HG03039 (cell line): ENCODE measurements around the gene NRL.

ENCODE experiments used
- ATAC-seq: cut with Tn5 transposase; IDR thresholded peaks from one replicate; pipeline ENCODE4 v1.9.1; 2021; ENCODE audit warnings: mild to moderate bottlenecking, moderate library complexity; ENCODE audit not compliant: unreplicated experiment

The NRL gene

DNA sequence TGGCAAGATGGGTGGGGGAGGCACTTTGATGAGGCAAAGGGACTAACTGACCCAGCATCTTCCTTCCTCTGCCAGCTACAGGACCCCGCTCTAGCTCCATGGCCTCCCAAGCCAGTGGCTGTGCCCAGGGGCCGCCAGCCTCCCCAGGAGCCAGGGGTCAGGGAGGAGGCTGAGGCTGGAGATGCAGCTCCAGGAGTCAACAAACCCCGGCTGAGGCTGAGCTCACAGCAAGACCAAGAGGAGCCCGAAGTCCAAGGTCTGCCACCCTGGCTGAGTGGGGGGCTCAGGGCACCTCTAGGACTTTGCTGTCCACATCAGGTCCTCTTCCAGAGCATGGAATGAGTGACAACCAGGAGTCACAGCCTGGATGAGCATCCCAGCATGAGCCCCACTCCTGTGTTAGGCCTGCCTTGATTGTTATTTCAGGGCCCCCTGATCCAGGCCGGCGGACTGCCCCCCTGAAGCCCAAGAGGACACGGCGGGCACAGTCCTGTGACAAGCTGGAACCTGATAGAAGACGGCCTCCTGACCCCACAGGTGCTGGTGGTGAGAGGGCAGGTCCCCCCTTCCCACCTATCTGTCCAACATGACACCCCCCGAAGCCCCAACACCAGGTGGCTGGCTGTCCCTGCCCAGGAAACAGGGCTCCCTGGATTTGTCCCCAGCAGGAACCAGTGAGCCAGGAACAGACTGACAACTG lies 45.9 kb downstream of the NRL start:
- ATAC-seq: no peak

DNA sequence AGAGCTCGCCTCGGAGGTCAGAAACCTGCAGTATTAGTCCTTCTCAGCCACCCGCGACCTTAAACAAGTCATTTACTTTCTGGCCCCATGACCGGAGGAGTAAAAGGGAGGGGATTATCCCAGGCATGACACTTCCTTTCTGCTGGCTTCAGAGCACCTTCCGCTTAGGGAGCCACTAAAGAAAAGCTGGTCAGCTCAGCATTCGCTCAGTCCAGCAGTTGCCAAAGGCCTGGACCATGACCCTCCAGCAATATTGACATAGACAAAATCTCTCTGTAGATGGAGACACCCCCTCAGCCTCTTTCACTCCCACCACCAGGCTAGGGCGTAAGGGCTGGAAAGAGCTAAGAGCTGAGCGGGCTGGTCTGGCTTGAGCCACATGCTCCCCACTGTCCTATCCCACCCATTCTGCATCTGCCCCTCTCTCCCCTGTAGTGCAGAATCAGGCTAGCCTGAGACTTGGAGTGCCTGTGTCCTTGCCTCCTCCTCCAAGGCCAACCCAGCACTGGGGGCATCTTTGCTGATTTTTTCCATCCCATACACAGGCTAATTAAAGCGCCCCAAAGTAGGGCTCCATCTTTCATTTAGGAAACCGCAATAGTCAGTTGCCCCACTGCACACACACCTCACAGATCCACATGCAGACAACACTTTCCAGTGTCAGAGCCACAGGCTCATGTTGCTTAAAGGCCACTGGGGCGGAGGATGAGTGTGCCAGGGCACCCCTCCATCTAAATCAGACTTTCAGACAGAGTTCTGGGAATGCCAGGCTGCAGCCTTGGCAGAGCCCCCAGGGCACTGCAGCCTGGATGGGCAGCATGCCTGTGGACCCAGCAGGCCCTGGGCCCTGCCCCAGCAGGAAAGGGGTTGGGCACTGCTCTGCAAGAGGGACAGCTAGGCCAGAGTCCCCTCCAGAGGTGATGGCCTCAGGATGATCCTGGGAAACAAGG lies 47.3 kb downstream of the NRL start:
- ATAC-seq: no peak

DNA sequence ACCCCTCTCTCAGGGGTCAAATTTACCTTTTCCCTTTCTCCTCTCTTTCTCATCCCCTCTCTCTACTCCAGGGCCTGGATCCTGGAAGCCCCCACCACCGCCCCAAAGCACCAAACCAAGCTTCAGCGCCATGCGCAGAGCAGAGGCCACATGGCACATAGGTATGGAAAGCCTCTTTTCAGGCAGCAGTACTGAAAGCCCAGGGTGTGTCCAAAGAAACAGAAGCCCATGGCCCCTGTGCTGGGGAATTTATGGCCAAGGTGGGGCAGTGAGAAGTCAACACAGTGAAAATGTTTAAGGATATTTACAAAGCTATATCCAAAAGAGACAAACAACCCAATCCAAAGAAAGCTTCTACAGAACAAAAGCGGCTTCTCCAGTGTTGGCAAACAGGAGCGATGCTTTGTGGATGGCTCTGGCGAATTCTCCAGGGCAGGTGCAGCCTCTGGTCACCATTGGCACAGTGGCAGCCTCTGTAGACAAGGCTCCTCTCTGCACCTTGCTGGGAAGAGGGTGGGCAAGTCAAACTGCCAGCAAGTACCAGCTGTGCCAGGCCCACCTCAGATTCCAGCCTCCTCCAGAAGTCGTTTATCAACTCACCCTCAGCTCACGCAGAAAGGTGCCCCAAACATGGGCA lies 48.1 kb downstream of the NRL start:
- ATAC-seq: no peak

DNA sequence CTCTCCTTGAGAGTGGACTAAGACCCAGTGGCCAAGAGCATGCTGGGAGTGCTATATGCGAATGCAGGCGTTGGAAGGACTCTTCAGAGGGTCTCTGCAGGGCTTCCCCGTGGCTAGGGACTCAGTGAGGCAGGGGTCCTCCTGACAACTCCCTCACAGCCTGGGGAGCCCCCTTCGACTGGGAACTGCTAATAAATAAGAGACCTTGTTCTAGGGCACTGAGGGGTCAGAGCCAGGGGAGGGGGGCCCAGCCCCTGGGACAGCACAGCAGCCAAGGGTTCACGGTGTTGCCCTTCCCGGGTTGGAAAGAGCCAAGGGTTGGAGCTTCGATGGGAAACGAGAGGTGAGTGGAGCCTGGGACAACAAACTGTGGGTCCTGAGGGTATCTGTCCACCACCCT lies 49.3 kb downstream of the NRL start:
- no peak for ATAC-seq

DNA sequence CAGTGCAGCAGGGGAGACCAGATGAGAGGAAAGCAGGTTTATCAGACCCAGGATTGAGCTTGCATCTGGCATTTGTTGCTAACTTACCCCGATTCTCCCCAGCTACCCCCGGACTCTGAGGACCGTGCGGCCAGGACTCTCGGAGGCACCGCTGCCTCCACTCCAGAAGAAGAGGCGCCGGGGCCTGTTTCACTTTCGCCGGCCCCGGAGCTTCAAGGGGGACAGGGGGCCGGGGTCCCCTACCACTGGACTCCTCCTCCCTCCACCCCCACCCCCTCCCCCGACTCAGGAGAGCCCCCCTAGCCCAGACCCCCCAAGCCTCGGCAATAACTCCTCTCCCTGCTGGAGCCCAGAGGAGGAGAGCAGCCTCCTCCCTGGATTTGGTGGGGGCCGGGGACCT lies 49.9 kb downstream of the NRL start:
- no peak for ATAC-seq

DNA sequence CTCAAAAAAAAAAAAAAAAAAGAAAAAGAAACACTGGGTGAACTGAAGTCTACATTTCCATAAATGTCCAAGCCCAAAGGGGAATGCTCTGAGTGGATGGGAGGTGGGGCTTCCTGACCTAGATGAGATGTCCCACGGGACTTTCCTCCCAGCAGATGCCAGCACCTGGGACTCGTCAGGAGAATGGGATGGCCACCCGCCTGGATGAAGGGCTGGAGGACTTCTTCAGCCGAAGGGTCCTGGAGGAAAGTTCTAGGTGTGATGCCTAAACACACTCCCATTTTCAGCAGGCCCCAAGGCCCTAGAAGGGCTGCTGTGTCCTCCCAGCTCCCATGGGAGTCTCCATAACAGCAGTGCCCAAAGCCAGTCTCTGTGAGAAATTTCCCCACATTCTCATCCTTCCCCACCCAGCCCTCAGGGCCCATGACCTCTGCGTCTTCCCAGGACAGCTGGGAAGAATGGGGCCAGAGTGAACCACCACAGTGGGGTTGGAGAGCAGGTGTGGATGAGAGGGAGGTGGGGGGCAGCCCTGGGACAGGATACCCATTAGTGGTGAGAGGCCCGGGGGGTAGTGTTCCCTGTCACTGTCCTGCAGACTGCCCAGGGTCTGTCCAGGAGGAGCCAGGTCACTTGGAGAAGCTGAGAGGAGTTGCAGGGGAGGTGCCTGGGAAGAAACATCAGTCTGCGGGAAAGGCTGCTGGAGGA lies 50.5 kb downstream of the NRL start:
- no peak for ATAC-seq

DNA sequence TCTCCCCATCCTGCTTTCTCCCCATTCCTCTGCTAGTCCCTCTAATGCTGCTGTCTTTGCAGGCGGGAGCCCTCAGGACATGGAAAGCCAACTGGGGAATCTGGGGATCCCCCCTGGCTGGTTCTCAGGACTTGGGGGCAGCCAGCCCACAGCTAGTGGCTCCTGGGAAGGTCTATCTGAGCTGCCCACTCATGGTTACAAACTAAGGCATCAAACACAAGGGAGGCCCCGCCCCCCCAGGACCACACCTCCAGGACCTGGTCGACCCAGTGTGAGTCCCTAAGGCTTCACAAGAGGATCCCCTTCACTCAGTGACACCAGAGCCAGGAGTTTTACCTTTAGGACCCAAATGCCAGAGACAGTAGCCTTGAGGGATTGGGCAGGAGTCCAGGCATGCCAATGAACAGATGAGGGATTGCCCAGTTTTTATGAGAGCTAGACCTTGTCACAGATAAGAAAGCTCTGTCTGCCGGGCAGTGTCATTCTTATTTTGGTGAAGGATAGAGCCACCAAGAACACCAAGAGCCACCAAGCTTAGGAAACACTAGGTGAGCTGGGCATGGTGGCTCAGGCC lies 51.4 kb downstream of the NRL start:
- ATAC-seq: no peak

DNA sequence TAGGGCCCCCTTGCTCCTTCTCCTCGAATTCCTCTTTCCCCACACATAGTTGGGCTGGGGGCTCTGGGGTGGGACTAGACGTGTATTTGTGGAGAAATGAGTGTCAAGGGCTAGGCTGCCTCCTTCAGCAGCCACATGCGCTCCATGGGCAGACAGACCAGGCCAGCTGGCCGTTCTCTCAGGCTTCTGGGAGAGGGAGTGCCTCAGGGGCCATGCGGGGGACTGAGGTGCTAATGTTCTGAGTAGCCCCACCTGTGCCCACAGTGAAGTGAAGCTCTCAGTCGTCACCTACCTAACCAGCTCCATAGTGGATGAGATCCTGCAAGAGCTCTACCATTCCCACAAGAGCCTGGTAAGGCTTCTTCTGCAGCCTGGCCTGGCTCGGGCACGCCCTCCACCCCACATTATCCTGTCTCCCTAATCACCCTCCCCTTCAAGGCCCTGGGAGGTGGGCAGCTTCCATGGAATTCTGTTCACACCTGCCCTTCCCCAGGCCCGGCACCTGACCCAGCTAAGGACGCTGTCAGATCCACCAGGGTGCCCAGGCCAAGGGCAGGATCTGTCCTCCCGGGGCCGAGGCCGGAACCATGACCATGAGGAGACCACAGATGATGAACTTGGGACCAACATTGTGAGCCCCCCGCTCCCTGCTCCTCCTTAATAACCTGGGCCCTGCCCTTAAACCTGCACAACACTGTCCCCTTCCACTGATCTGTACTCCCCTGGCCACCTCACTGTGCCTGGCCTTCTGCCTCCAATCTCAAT lies 52.4 kb downstream of the NRL start:
- no peak for ATAC-seq

DNA sequence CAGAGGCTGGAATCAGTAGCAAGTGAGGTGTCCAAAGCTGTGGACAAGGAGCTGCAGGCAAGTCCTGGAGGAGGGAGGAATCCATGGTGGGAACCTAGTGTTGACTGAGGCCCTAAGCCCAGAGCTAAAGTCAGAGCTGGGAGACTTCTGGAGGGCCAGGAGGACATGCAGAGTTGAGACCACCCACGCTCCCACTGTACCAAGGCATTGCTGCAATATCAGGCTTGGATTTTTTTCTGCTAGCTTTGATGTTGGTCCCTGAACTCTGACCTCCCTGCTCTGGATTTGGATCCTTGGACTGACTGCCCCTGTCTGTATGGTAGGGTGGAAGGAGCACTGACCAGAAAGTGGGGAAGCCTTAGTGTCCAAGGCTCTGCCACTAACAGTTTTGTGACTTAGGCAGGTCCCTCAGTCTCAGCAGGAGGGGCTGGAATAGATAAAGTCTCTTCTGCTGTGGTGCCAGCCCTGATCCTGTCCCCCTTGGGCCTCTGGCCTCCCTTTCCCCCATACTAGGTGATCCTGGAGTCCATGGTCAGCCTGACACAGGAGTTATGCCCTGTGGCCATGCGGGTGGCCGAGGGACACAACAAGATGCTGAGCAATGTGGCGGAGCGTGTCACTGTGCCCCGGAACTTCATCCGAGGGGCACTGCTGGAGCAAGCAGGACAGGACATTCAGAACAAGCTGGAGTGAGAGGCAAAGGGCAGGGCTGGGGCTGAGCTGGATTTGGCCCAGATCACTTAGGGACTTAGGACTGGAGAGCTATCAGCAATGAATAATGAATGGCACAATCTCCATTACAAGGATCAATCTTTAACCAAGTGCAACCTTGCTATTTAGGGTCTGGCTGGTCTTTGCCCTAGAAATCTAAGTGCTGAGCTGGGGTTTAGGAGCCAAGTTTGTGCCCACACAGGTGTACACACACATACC lies 53.5 kb downstream of the NRL start:
- ATAC-seq: no peak

DNA sequence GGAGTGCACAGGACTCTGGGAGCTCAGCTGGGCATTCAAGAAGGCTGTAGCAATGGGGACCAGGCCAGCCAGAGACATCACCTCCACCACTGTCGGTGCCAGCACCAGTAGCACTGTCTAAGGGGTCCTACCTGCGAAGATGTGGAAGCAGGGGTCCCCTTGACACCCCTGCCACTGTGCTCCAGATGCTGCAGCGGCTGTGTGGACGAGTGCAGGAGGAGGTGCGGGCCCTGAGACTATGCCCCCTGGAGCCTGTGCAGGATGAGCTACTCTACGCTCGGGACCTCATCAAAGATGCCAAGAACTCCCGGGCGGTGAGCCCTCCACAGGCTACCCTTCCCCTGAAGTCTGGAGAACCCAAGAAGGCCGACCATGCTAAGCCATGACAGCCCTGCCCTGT lies 54.3 kb downstream of the NRL start:
- no peak for ATAC-seq

DNA sequence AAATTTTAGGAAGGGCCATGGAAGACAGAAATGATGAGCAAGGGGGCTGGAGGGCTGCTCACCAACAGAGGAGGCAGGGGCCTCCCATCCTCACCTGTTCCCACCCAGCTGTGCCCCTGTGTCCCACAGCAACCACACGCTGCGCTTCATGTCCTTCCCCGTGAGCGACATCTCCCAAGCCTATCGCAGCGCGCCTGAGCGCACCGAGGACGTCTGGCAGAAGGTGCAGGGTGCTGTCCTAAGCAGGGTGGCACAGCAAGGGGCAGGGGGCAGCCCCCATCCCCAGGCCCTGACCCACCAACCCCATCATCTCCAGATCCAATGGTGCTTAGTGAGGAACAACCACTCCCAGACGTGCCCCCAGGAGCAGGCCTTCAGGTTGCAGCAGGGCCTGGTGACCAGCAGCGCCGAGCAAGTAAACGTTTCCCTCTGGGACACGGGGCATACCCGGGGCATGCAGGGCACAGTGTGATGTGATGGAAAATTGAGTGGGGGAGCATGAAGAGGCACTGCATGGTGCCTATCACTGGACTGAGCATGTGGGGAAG lies 54.8 kb downstream of the NRL start:
- ATAC-seq: no peak

DNA sequence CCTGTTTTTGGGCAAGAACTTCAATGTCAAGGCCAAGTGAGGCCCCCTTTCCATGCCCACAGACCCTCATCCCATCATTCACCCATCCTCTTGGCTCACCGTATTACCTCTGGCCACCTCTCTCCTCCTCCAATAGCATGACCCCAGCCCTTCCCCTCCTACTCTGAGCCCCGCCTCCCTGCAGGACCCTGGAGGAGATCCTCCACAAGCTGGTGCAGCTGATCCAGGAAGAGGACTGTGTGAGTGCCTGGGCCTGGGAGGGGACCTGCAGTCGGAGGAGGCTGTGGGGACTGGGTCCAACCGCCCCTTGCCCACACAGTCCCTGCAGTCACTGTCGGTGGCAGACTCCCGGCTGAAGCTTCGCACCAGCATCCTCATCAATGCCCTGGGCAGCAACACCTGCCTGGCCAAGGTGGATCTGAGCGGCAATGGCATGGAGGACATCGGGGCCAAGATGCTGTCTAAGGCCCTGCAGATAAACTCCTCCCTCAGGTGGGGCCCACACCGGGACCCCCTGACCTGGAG lies 55.7 kb downstream of the NRL start:
- no peak for ATAC-seq

DNA sequence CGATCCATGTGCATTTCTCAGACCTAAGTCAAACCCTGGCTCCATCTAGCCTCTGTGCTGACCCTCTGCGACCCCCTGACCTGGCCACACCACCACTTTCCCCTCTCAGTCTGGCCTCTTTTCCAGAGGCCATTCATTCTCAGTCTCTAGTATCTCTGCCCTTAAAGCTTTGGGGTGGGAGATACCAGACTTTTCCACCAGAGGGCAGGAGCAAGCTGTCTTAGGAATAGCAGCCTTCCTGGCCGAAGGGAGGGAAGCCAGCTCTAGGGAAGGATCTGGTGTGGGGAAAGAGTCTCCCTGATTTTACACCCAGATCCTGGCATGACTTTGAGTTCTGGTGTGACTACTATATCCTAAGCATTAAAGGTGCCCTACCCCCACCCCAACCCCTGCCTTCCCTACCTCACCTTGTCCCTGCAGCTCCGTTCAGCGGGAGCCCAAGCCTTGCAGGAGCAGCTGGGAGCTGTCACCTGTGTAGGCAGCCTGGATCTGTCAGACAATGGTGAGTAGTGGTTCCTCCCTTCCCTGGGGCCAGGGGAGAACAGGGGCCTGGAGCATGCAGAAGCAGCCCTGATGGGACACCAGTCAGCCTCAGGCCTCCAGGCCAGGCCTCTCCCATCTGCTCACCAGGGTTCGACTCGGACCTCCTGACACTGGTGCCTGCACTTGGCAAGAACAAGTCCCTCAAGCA lies 56.3 kb downstream of the NRL start:
- ATAC-seq: no peak

DNA sequence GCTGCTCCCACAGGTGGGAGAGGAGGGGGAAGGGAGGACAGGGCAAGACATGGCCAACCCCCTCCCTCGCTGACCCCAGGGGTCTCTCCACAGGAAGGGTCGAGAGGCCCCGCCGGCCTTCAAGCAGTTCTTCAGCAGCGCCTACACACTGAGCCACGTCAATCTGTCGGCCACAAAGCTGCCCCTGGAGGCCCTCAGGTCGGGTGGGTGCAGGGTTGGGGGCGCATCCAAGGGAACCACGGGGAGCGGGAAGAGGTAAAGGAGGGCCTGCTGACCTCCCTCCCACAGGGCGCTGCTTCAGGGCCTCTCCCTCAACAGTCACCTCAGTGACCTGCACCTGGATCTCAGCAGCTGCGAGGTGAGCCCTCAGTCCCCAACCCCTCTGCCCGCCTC lies 56.9 kb downstream of the NRL start:
- no peak for ATAC-seq

DNA sequence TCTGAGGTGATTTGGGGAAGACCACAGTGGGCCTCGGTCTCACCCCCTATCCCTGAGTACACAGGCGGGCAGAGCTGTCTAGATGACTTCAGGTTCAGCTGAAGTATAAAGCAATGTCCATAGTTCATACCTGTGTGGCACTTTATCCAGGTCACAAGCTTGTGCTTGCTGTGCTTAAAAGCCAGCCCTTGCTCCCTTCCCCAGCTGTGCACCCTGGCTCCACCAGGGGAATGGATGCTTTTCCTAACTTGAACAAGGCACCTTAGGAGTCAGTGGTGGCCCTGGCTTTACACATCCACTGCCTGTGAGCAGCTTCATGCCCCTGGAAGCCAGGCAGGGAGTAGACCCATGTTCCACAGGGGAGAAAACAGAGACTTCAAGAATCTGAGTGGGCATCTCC lies 57.5 kb downstream of the NRL start:
- no peak for ATAC-seq

DNA sequence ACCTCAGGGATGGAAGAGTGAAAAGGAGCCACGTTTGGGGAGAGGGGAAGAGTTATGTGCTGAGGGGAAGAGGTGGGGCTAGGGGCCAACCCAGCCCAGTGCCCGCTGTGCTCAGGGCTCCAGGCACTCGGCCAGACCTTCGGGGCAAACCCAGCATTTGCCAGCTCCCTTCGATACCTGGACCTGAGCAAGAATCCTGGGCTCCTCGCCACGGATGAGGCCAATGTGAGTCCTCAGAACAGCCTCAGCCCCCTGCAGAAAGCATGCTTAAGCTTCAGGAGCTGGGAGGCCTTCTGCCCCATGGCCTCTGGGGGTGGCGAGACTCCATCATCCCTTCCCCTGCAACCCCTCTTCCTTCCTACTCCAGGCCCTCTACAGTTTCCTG lies 58.0 kb downstream of the NRL start:
- ATAC-seq: no peak

DNA sequence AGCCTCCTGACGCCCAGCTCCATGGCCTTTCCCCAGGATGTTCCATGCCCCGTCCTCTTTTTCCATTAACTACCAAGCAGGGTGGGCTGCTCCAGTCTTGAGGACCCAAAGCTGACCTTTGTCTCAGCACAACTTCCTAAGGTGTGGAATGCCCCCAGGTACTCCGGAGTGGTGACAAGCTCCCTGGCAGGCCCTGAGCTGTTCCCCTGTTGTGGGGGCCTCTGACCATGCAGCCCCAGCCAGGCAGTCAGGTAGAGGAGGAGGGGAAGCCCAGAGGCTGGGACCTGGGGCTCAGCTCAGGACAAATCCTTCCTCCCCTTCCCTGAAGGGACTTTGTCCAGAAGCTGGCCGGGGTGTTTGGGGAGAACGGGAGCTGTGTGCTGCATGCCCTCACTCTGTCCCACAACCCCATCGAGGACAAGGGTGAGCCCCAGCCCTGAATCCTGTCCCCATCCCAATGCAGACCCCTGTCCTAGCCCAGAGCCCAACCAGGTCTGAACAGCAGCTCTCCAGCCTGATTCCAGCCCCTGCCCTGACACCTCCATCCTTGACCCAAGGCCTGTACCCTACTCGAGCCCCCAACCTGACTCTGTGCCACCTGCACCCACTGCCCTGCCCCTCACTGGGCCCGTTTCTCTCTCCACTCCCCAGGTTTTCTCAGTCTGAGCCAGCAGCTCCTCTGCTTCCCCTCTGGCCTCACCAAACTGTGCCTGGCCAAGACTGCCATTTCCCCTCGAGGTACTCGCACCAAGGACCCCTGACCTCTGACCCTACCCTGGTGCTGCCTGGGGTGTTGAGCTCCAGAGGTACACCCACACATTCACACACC lies 58.6 kb downstream of the NRL start:
- ATAC-seq: no peak
